IPS-18a (cell line): Measurements from ENCODE around the gene FUBP3.

Experiments used
- H3K27ac ChIP-seq: one replicate; pipeline ENCODE4 v1.5.1; 2013; ENCODE audit warnings: low read length
- H3K27me3 ChIP-seq: one replicate; pipeline ENCODE4 v1.6.1; 2013; ENCODE audit warnings: mild to moderate bottlenecking, low read length; ENCODE audit not compliant: control insufficient read depth, insufficient read depth
- H3K36me3 ChIP-seq: one replicate; pipeline ENCODE4 v1.6.1; 2013; ENCODE audit warnings: low read depth, low read length; ENCODE audit not compliant: control insufficient read depth
- H3K4me1 ChIP-seq: one replicate; pipeline ENCODE4 v1.6.1; 2013; ENCODE audit warnings: low read depth, low read length; ENCODE audit not compliant: control insufficient read depth
- H3K4me3 ChIP-seq: one replicate; pipeline ENCODE4 v1.5.1; 2013; ENCODE audit warnings: low read length
- H3K9ac ChIP-seq: one replicate; pipeline ENCODE4 v1.6.1; 2013; ENCODE audit warnings: mild to moderate bottlenecking, low read length, moderate library complexity
- H3K9me3 ChIP-seq: one replicate; pipeline ENCODE4 v1.6.1; 2013; ENCODE audit warnings: low read depth, low read length; ENCODE audit not compliant: control insufficient read depth

The FUBP3 gene

DNA sequence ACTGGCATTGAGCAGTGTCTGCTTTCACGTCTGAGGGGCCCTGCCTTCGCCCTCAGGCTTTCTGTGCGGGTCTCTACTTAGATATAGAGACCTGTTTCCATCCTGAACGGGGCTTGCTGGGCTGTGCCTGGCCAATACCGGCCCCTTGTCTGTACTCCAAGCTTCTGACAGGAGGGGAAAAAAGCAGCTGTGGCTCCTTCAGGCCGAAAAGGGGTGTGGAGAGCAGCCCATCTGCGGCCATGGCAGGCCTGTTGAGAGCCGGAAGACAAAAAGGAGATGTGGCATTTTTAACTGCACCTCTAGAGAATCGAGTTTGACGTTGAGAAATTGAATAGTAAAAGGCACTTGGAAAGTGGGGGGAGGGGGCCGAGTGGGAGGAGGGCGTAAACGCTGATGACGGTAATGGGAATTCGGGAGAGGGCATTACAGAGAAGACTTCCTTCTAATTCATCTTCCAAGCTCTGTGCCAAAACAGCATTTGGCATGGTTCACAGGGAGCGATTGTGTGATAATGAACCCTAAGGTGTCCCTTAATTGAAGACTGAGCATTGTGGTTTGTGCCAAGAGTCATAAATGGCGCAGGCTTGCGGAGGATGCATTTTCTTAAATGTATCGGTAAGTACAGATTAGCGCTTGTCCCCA lies 59.9 kb downstream of the FUBP3 start:
- no peak overlapping the region for H3K27ac ChIP-seq
- no peak overlapping the region for H3K9ac ChIP-seq

DNA sequence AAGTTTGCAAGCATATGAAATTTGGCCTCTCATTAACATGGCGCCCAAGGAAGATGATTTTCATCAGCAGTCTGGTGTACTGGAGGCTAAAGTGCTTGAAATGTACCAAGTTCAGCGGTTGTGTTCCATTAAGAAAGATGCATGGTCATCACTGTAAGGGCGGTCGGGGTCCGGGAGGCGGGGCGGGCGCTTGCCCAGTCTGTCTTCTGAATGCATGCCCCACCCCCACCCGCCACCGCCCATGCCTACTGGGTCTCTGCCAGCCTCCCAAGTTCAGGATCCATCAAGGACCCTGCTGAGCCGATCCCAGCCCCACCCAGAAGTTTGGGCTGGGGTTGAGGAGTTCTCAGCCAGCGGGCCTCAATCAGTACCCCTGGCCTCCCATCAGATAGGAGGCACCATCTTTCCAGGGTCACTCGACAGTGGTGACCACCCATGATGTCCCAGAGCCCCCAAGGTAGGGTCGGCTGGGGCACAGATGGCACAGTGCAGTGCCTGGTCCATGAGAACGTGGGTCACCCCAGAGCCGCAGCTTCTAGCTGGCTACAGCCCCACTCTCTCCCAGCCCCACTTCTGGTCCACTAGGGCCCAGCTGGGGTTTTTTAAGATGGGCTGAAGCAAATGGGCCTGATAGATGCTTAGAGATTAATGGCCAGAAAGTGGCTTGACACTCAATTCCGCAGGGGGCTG lies 60.6 kb downstream of the FUBP3 start:
- Histone ChIP-seq H3K4me1 (peaks cover 4% of the 10 kb centered on the region), H3K9ac (no peak overlapping the region)

More for the DNA sequence above, 59.9 kb downstream of the FUBP3 start:
- peaks cover 26% of the 10 kb centered on the region for H3K36me3 ChIP-seq
- peaks cover 4% of the 10 kb centered on the region for H3K4me1 ChIP-seq
- H3K9me3 ChIP-seq = no peaks in the 10 kb centered on the region
- H3K27me3 ChIP-seq = no peaks in the 10 kb centered on the region
- no peak overlapping the region for H3K4me3 ChIP-seq

DNA sequence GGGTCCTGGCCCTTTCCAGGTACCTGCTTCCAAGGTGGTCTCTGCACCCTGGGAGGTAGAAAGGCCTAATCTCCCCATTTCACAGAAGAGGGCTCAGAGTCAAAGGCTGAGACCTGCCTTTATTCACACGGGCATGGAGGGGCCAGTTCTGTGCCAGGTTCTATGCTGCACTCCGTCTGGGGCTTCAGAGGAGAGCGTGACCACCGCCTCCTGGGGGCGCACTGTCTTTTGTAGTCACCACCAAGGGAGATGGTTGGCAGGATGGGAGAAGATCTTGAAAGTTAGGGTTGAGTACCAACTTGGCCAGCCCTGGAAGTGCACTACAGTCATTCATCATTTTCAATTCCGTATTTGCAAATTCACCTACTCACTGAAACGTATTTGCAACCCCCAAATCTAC lies 61.3 kb downstream of the FUBP3 start:
- Histone ChIP-seq H3K27ac (no peak overlapping the region), H3K27me3 (no peaks in the 10 kb centered on the region), H3K36me3 (peaks cover 17% of the 10 kb centered on the region), H3K9me3 (no peaks in the 10 kb centered on the region), H3K4me1 (peaks cover 4% of the 10 kb centered on the region), H3K9ac (no peak overlapping the region), H3K4me3 (no peak overlapping the region)

More for the DNA sequence above, 60.6 kb downstream of the FUBP3 start:
- Histone ChIP-seq H3K27ac (no peak overlapping the region), H3K27me3 (no peaks in the 10 kb centered on the region), H3K4me3 (no peak overlapping the region), H3K9me3 (no peaks in the 10 kb centered on the region), H3K36me3 (peaks cover 21% of the 10 kb centered on the region)

DNA sequence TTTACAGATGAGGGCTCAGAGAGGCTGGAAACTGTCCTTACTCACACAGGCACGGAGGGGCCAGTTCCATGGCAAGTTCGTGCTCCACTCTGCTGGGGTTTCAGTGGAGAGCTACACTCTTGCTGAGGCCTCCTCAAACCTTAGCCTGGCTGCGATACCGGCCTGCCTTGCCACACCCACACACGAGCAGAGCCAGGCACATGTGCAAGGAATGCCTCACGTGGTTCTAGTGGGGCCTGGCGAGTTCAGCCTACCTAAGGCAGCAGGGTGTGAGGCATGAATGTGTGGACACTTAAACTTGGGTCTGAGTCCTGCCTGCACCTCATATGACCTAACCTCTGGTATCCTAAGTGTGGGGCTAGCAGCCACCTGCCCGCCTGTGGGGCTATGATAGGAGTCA lies 63.5 kb downstream of the FUBP3 start:
- Histone ChIP-seq H3K4me1 (peaks cover 4% of the 10 kb centered on the region), H3K4me3 (no peak overlapping the region), H3K27ac (no peak overlapping the region), H3K27me3 (no peaks in the 10 kb centered on the region), H3K36me3 (no peaks in the 10 kb centered on the region), H3K9ac (no peak overlapping the region), H3K9me3 (no peaks in the 10 kb centered on the region)

DNA sequence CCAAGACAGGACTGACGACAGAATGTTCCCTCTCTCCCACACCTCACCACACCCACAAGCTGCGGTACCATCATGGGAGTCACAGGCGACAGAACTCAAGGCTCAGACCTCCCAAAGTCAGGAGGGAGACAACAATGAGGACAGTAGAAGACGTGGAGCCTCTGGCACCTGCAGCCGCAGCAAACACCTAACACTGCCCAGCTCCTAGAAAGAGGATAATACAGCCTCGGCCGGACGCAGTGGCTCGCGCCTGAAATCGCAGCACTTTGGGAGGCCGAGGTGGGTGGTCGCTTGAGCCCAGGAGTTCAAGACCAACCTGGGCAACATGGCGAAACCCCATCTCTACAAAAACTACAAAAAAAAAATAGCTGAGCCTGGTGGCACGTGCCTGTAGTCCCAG lies 71.8 kb downstream of the FUBP3 start:
- Histone ChIP-seq H3K4me1 (no peaks in the 10 kb centered on the region), H3K36me3 (no peaks in the 10 kb centered on the region), H3K9ac (no peak overlapping the region), H3K4me3 (no peak overlapping the region), H3K27me3 (peaks cover 17% of the 10 kb centered on the region), H3K27ac (no peak overlapping the region), H3K9me3 (no peaks in the 10 kb centered on the region)

DNA sequence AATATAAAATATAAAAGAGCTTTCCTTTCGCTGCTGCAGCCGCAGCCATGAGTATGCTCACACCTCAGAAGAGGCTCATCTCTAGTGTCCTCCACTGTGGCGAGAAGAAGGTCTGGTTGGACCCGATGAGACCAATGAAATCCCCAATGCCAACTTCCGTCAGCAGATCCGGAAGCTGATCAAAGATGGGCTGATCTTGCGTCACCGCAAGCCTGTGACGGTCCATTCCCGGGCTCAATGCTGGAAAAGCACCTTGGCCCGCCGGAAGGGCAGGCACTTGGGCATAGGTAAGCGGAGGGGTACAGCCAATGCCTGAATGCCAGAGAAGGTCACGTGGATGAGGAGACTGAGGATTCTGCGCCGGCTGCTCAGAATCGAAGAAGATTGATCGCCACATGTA lies 72.4 kb downstream of the FUBP3 start:
- no peaks in the 10 kb centered on the region for H3K36me3 ChIP-seq
- no peak overlapping the region for H3K27ac ChIP-seq
- no peaks in the 10 kb centered on the region for H3K9me3 ChIP-seq
- peaks cover 22% of the 10 kb centered on the region for H3K27me3 ChIP-seq
- no peaks in the 10 kb centered on the region for H3K4me1 ChIP-seq
- H3K4me3 ChIP-seq = no peak overlapping the region
- H3K9ac ChIP-seq = no peak overlapping the region

DNA sequence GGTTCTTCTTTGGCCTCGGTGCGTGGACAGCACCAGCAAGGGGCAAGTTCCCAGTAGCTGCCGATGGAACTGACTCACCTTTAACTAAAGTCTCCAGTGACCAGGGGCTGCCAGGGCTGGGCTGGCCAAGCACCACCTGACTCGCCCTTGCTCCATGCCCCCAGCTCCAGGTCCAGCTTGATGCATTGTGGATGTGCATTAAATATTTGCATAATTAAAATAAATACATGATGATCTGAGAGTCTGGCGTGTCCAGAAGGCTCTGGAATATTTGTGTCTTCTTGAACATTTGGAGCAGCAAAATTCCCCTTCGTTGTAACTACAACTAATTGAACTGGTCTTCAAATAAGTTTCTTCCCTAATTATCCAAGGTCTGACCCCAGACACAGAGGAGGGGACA lies 75.5 kb downstream of the FUBP3 start:
- H3K4me3 ChIP-seq = no peak overlapping the region
- no peak overlapping the region for H3K27ac ChIP-seq
- H3K36me3 ChIP-seq = no peaks in the 10 kb centered on the region
- no peaks in the 10 kb centered on the region for H3K4me1 ChIP-seq
- H3K27me3 ChIP-seq = peaks cover 53% of the 10 kb centered on the region
- no peak overlapping the region for H3K9ac ChIP-seq
- H3K9me3 ChIP-seq = no peaks in the 10 kb centered on the region

DNA sequence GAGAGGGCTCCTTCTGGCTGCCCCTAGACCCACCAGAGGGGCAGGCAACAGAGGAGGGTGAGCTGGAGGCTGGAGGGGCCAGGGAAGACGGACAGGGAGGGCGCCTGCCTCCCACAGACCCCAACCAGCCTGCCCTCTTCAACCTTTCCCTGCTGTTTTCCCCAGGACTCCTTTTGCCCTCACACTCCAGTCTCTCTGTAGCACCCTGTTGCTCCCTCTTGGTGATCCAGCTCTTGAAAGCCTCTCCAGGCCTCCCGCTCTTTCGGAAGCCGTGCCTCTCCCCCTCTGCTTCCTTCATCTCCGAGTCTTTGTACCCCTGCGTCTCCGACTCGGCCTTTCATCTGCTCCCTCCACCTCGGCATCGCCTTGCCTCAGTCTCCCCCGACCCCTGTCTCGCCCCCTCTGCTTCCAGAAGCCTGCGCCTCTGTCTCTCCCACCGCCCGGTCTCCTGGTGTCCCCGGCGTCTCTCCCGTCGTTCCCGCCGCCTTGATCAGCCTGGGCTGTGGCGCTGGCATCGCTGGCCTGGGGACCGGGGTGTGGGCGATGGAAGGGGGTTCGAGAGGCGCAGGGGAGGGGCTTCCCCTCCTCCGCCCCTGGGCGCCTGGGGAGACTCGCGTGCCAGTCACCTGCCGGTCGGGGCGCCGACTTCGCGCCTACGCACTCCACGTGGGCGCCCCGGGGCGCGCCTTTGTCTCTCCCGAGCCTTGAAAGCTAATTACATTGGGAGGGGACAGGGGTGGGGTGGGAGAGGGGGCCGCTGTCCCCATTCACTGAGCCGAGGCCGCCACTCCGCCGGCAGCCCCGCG lies 79.7 kb downstream of the FUBP3 start:
- Histone ChIP-seq H3K27ac (no peak overlapping the region), H3K9ac (no peak overlapping the region), H3K36me3 (no peaks in the 10 kb centered on the region), H3K27me3 (peaks cover 95% of the 10 kb centered on the region), H3K9me3 (no peaks in the 10 kb centered on the region), H3K4me3 (peak overlapping the region; percentile 17), H3K4me1 (peaks cover 10% of the 10 kb centered on the region)

DNA sequence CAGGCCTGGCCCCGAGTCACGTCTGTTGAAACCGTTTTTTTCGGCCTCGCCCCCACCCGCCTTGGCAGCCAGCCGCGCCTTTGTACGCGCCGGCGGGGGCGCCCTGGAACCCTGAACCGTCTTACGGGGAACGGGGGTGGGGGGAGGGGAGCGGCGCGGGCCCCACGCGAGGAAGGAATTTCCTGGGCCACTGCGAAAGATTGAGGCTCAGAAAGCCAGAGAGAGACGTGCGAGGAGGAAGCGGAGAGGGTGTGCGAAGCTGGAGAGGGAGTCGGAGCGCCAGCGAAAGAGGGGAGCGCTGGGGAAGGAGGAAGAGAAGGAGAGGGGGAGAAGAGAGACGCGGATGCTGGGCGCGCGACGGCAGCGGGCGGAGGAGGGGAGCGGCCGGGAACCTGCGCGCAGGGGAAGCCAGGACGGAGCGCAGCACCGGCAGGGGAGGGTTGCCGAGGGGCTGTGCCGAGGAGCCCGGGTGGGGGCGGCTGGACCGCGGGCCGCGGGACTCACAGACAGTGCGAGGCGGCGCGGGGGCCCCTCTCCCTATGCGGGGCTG lies 80.4 kb downstream of the FUBP3 start:
- Histone ChIP-seq H3K9ac (no peak overlapping the region), H3K9me3 (no peaks in the 10 kb centered on the region), H3K27ac (no peak overlapping the region), H3K4me1 (peaks cover 10% of the 10 kb centered on the region), H3K4me3 (peak overlapping the region; percentile 17), H3K36me3 (no peaks in the 10 kb centered on the region), H3K27me3 (peaks cover 100% of the 10 kb centered on the region)

DNA sequence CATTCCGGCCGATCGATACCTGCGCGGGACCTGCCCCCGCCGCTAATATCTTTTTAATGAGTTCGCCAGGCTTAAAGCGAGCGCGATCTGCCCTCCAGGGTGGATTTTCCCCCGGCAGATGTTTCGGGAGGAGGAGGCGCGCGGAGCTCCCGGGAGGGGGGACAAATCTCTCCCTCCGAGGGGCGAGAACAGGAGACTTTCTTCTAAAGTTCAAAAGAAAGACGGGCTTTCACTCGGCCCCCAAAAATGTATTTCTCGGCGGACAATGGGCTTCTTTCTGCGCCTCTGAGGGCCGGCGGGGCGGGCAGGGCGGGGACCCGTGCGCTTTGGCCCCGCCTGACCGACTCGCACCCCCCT lies 80.9 kb downstream of the FUBP3 start:
- H3K27ac ChIP-seq = no peak overlapping the region
- peaks cover 100% of the 10 kb centered on the region for H3K27me3 ChIP-seq
- H3K9ac ChIP-seq = no peak overlapping the region

DNA sequence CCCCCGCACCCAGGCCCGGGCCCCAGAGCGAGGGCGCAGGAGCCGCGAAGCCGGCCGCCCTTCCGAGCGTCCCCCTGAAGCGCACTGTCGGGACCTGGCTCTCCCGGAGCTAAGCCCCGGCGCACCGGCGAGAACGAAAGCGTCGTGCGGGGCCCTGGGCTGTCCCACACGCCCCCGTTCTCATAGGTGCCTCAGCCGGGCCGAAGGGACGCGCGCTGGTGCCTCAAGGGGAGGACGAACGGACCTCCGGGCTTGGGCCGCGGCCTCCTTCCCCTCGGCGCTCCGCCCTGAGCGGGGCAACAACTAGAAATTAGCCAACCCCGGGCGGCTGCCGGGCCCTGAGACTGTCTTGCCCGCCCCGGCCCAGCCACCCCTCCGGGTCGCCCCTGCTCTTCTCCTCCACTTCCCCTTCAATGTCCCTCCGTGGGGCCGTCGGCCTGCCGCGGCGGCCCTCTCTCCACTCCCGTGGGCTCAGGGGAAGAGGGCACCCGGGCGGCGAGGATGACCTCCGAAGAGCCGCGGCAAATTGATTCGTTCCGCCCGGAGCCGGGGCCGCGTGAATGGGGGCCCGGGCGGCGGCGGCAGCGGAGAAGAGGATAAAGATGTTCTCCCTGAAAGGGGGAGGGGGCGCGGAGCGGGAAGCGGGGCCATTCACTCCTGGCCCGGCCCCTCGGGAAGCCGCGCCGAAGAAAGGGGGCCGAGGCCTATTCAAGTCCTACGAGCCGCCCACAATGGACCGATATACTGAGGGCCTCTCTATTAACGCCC lies 81.5 kb downstream of the FUBP3 start:
- no peaks in the 10 kb centered on the region for H3K36me3 ChIP-seq
- H3K4me3 ChIP-seq = peak overlapping the region; percentile 42
- H3K27me3 ChIP-seq = peaks cover 100% of the 10 kb centered on the region
- H3K4me1 ChIP-seq = peaks cover 11% of the 10 kb centered on the region
- no peaks in the 10 kb centered on the region for H3K9me3 ChIP-seq
- H3K9ac ChIP-seq = no peak overlapping the region
- no peak overlapping the region for H3K27ac ChIP-seq

More for the DNA sequence above, 80.9 kb downstream of the FUBP3 start:
- no peaks in the 10 kb centered on the region for H3K9me3 ChIP-seq
- H3K36me3 ChIP-seq = no peaks in the 10 kb centered on the region
- peak overlapping the region; percentile 42 for H3K4me3 ChIP-seq
- H3K4me1 ChIP-seq = peaks cover 10% of the 10 kb centered on the region
